K562 (cell line): ENCODE measurements around the gene C17orf113. TPM values are rescaled to one million over a fixed set of nuclear protein-coding genes. Genes with fewer than 3 reads are reported as not detected.
"Not testable (repeated sequence)": the region's sequence is repeated elsewhere in the genome, so short reads cannot be mapped to it uniquely, and the experiment has no call there.

Experiments
- ATAC-seq: fragments of 200-7000 bp; cut with Tn5 transposase; 3 replicates; pipeline ENCODE4 v1.9.1; 2020; ENCODE audit warnings: moderate library complexity
- BruUV-seq: library from RNA; stranded (reverse); fragments of 400-500 nt; replicated peaks from 2 replicates; lab custom pipeline; 2021; lab: Mats Ljungman, UMichigan
- CTCF ChIA-PET: fragments of 300-600 bp; formaldehyde crosslinking; extraction: SDS; loops from one replicate; lab custom pipeline; 2021; ENCODE audit warnings: low intra/inter-chr PET ratio; lab: Yijun Ruan, JAX
- POLR2A ChIA-PET: fragments of 300-600, 350-650 bp; sonication (Branson Sonifier 250); formaldehyde crosslinking; extraction: SDS; loops from one replicate; lab custom pipeline; 2021; ENCODE audit warnings: antibody characterized with exemption, inconsistent platforms; lab: Yijun Ruan, JAX
- DNase-seq, 4 experiments: peaks; one replicate each; pipeline versions ENCODE4 v3.0.0 to v3.0.0-alpha.2; 2011 to 2018; ENCODE audit warnings: low spot score in 3 of 4, mixed read lengths in 3 of 4; ENCODE audit errors: extremely low read depth in 1 of 4
- FAIRE-seq: peaks from 2 replicates; lab custom pipeline; 2011; peaks lifted over from hg19 to GRCh38; lab: Jason Lieb, UNC
- H2AFZ ChIP-seq: 2 replicates; pipeline ENCODE4 v1.6.0; 2011; ENCODE audit warnings: low read depth, low read length, control low read depth, inconsistent platforms
- H3K27ac ChIP-seq: fragments of 200-600 bp; 3 replicates; pipeline ENCODE4 v1.8.0; 2011; ENCODE audit warnings: low read depth, mild to moderate bottlenecking, control low read depth, inconsistent platforms, low read length, moderate library complexity, mixed read lengths; ENCODE audit errors: extremely low read depth
- H3K27me3 ChIP-seq, 2 experiments: fragments of 300-600 bp in 1 of 2; 2 replicates in 1 of 2; 3 replicates in 1 of 2; pipeline versions ENCODE4 v1.6.0 to v1.8.0; 2011; ENCODE audit warnings: inconsistent platforms in 2 of 2, low read length in 2 of 2, mild to moderate bottlenecking in 1 of 2, mixed read lengths in 1 of 2, moderate library complexity in 1 of 2; ENCODE audit not compliant: control insufficient read depth in 2 of 2, insufficient read depth in 2 of 2
- H3K36me3 ChIP-seq: fragments of 300-600 bp; 3 replicates; pipeline ENCODE4 v1.8.0; 2011; ENCODE audit warnings: mild to moderate bottlenecking, low read length, inconsistent platforms; ENCODE audit not compliant: control insufficient read depth, insufficient read depth
- H3K4me1 ChIP-seq, 2 experiments: fragments of 200-600 bp in 1 of 2; replicated peaks in 1 of 2; 2 replicates in 1 of 2; 3 replicates in 1 of 2; pipeline versions ENCODE4 v1.5.1 to v1.8.0; 2011; ENCODE audit warnings: inconsistent platforms in 2 of 2, low read length in 2 of 2, mild to moderate bottlenecking in 1 of 2, mixed read lengths in 1 of 2, moderate library complexity in 1 of 2; ENCODE audit not compliant: control insufficient read depth in 2 of 2, insufficient read depth in 2 of 2
- H3K4me2 ChIP-seq: 2 replicates; pipeline ENCODE4 v1.6.1; 2011; ENCODE audit warnings: low read length, control low read depth, inconsistent platforms, mixed read lengths; ENCODE audit not compliant: insufficient read depth
- H3K4me3 ChIP-seq: fragments of 200-600 bp; sonication (generic), shearing (Covaris generic); 2 replicates; pipeline ENCODE4 v1.5.1; 2016; ENCODE audit warnings: control low read depth, inconsistent platforms
- H3K79me2 ChIP-seq: fragments of 200-600 bp; 3 replicates; pipeline ENCODE4 v1.8.0; 2011; ENCODE audit warnings: low read length, inconsistent platforms; ENCODE audit not compliant: control insufficient read depth, insufficient read depth
- H3K9ac ChIP-seq, 2 experiments: 2 replicates each; pipeline versions ENCODE4 v1.6.0 to v1.6.1; 2011; ENCODE audit warnings: low read depth in 2 of 2, low read length in 2 of 2, control low read depth in 1 of 2, inconsistent platforms in 1 of 2, mild to moderate bottlenecking in 1 of 2, mixed read lengths in 1 of 2; ENCODE audit not compliant: insufficient read depth in 1 of 2
- H3K9me1 ChIP-seq: one replicate; pipeline ENCODE4 v1.6.0; 2011; ENCODE audit warnings: inconsistent platforms, mild to moderate bottlenecking, low read length, moderate library complexity; ENCODE audit not compliant: control insufficient read depth, insufficient read depth
- H3K9me3 ChIP-seq: replicated peaks from 2 replicates; pipeline ENCODE4 v1.5.1; 2011; ENCODE audit warnings: low read depth, low read length, inconsistent platforms; ENCODE audit not compliant: control insufficient read depth, insufficient read depth
- H4K20me1 ChIP-seq: replicated peaks from 2 replicates; pipeline ENCODE4 v1.6.1; 2011; ENCODE audit warnings: low read length, inconsistent platforms, mixed read lengths; ENCODE audit not compliant: control insufficient read depth, insufficient read depth
- BMI1 ChIP-seq: fragments of 150-350 bp; IDR thresholded peaks from 2 replicates; pipeline ENCODE4 v1.6.1; 2014; ENCODE audit warnings: low read length
- CTBP1 ChIP-seq: fragments of 450-650 bp; IDR thresholded peaks from 2 replicates; pipeline ENCODE4 v1.6.1; 2016; ENCODE audit warnings: borderline replicate concordance
- DMBX1 ChIP-seq: fragments of 250-450 bp; sonication (Bioruptor Pico); IDR thresholded peaks from 2 replicates; pipeline ENCODE4 v1.8.0; 2022; ENCODE audit warnings: inconsistent platforms, mild to moderate bottlenecking, moderate library complexity, borderline replicate concordance
- TAF1 ChIP-seq: IDR thresholded peaks from 2 replicates; pipeline ENCODE4 v1.6.1; 2011; ENCODE audit warnings: mild to moderate bottlenecking, low read length, moderate library complexity; ENCODE audit not compliant: insufficient read depth, control insufficient read depth, severe bottlenecking; ENCODE audit errors: extremely low read depth
- WGBS: fragments of 100-300 bp; shearing (Covaris generic); methylation state at CpG from one replicate; pipeline ENCODE4 v1.1.6; 2016; ENCODE audit warnings: low coverage, mixed read lengths; ENCODE audit not compliant: insufficient coverage; ENCODE audit errors: missing lambda C conversion rate; 5-methylcytosine and 5-hydroxymethylcytosine counted together
- in situ Hi-C: fragments of 300-500 bp; cut with MboI; formaldehyde crosslinking; loops from 4 replicates; pipeline ENCODE4 v1.15.0; 2018; ENCODE audit warnings: inconsistent platforms, mixed read lengths
- intact Hi-C: fragments of 100-400 bp; cut with micrococcal nuclease; formaldehyde crosslinking; loops from 2 replicates; pipeline ENCODE4 v1.14.2; 2022
- polyA plus RNA-seq, 8 experiments: library from polyadenylated mRNA; depleted of rRNA in 4 of 8; stranded (reverse) in 5 of 8; unstranded in 3 of 8; fragments of >200 nt; fragmentation: Nextera tagmentation in 2 of 8; fragmentation: Illumina TruSeq in 1 of 8; extraction: Ambion mirVana in 2 of 8; extraction: Trizol in 1 of 8; gene quantifications; 2 replicates each; pipeline versions ENCODE4 v1.2.1 to v1.2.3, GENCODE V29; 2011 to 2014; ENCODE audit warnings: inconsistent platforms in 1 of 8, missing spikeins in 1 of 8
- total RNA-seq, 7 experiments: library from RNA; depleted of rRNA in 6 of 7; stranded (reverse); fragments of >200 nt in 6 of 7; fragmentation: Illumina TruSeq in 2 of 7; extraction: Trizol in 2 of 7; gene quantifications; 2 replicates each; pipeline versions ENCODE4 v1.2.1 to v1.2.3, GENCODE V29; 2011 to 2021; ENCODE audit warnings: low replicate concordance in 1 of 7

C17orf113 gene
- total and polyA plus RNA-seq, 9 of the 15 experiments (the other 6 are each of a cell fraction or from before 2014, with no cell fraction given) = 0.10 to 1.2 (median 0.31) TPM

DNA sequence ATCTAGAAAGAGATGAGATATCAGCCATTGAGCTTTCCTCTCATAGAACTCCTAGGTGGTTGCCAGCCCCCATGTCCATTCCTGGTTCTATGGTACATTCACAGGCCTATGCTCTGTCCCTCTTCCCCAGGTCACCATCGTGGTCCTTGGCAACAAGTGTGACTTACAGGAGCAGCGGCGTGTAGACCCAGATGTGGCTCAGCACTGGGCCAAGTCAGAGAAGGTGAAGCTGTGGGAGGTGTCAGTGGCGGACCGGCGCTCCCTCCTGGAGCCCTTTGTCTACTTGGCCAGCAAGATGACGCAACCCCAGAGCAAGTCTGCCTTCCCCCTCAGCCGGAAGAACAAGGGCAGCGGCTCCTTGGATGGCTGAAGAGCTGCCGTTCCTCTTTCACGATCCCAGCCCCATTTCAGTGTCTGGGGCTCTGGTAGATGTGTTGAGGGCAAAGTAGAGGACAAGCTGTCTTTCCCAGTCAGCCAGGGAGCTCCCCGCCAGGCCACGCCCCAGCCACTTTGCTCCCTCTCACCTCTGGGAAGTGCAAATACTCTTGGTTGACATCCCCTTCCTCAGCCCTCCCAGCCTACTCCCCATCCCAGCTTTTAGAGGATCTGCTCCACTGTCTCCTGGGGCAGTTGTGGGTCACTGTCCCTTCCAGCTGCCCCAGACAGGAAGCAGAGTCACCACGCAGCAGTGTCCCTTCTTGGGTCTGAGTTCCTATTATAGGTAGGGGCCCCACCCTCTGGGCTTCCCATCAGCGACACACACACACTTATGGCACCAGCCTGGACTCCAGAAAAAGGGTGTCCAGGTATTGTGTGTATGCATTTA, 26.7 kb downstream of the C17orf113 start (continued):
- TF ChIP-seq TAF1 = peak; percentile 45
- no peak for TF ChIP-seq BMI1
- TF ChIP-seq DMBX1 (CRISPR knock-in tag) = peak; percentile 96
- TF ChIP-seq CTBP1 = peak; percentile 71; the same call in 1 of the 2 replicates

DNA sequence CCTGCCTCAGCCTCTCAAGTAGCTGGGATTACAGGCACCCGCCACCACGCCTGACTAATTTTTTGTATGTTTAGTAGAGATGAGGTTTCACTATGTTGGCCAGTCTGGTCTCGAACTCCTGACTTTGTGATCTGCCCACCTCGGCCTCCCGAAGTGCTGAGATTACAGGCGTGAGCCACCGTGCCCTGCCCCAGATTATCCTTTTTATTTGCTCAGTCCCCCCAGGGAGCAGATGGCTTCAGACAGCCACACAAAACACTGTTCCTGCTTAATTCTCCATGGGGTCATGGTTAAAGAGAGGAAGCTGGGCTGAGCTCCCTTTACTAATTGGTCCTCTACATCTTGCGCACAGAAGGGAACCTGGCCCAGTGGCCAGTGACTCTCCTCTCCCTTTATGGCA, 29.6 kb downstream of the C17orf113 start:
- H3K79me2 ChIP-seq = peaks cover 44% of the 10 kb centered on the region
- CTCF ChIA-PET, H4K20me1 ChIP-seq, ATAC-seq, H2AFZ ChIP-seq, H3K27me3 ChIP-seq, FAIRE-seq, BruUV-seq, DNase-seq, H3K9me1 ChIP-seq, H3K27ac ChIP-seq, in situ Hi-C loops, H3K9me3 ChIP-seq: not testable (repeated sequence)
- POLR2A ChIA-PET = interaction anchor here (0.6 to 2.4 kb wide), 10 partner anchors 11 to 1155 kb away, joined by 3 to 12 read pairs (median 3); partner anchors contain the start of genes CNP and NAGLU
- H3K4me3 ChIP-seq = peak overlapping the region; percentile 91
- H3K4me2 ChIP-seq = peak overlapping the region; percentile 83
- peaks cover 43% of the 10 kb centered on the region for H3K36me3 ChIP-seq
- intact Hi-C loops = loop anchor here (5.0 kb wide), 1 partner anchor 296 kb away; no protein-coding TSS in a partner anchor
- peak overlapping the region; percentile 88 to 95; a peak in 3 of 4 replicates for H3K9ac ChIP-seq
- 34% methylated on average over 8 of the region's 8 CpGs for WGBS
- peaks cover 45 to 50% of the 10 kb centered on the region in 2 experiments for H3K4me1 ChIP-seq
